ENCODE measurements around the gene JAG2. TPM values are rescaled to one million over a fixed set of nuclear protein-coding genes. Genes with fewer than 3 reads are reported as not detected.

JAG2 gene
- total RNA-seq, 4 donors from 2014 or later, result 5.0 to 19.0 (median 13.9) TPM

GRCh38 chr14:105208738-105209075 lies 40.1 kb upstream of the JAG2 start:
- Histone ChIP-seq H3K36me3 (peaks cover 25 to 50% (median 48%) of the 10 kb centered on the region in 4 donors), H3K27ac (replicated peaks in 1 of 4) (no peak overlapping the region), H3K4me3 (no peak overlapping the region), H3K27me3 (no peaks in the 10 kb centered on the region), H3K9me3 (no peaks in the 10 kb centered on the region), H3K4me1 (peaks cover 30 to 38% (median 34%) of the 10 kb centered on the region in 4 donors)
- TF ChIP-seq POLR2AphosphoS5 (IDR thresholded peaks at IDR 0.05) (no peak), EP300 (IDR thresholded peaks at IDR 0.05) (no peak), POLR2A (IDR thresholded peaks at IDR 0.05; ENCODE audit: low read depth) (no peak)
- TF ChIP-seq, protein P1, sequence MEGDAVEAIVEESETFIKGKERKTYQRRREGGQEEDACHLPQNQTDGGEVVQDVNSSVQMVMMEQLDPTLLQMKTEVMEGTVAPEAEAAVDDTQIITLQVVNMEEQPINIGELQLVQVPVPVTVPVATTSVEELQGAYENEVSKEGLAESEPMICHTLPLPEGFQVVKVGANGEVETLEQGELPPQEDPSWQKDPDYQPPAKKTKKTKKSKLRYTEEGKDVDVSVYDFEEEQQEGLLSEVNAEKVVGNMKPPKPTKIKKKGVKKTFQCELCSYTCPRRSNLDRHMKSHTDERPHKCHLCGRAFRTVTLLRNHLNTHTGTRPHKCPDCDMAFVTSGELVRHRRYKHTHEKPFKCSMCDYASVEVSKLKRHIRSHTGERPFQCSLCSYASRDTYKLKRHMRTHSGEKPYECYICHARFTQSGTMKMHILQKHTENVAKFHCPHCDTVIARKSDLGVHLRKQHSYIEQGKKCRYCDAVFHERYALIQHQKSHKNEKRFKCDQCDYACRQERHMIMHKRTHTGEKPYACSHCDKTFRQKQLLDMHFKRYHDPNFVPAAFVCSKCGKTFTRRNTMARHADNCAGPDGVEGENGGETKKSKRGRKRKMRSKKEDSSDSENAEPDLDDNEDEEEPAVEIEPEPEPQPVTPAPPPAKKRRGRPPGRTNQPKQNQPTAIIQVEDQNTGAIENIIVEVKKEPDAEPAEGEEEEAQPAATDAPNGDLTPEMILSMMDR (IDR thresholded peaks at IDR 0.05), result no peak
- no peak for DNase-seq (ENCODE audit: extremely low spot score)
- intact Hi-C loops (cut with DNase I), result no loop called here
- WGBS, result 85% methylated on average over 7 of the region's 12 CpGs

DNA sequence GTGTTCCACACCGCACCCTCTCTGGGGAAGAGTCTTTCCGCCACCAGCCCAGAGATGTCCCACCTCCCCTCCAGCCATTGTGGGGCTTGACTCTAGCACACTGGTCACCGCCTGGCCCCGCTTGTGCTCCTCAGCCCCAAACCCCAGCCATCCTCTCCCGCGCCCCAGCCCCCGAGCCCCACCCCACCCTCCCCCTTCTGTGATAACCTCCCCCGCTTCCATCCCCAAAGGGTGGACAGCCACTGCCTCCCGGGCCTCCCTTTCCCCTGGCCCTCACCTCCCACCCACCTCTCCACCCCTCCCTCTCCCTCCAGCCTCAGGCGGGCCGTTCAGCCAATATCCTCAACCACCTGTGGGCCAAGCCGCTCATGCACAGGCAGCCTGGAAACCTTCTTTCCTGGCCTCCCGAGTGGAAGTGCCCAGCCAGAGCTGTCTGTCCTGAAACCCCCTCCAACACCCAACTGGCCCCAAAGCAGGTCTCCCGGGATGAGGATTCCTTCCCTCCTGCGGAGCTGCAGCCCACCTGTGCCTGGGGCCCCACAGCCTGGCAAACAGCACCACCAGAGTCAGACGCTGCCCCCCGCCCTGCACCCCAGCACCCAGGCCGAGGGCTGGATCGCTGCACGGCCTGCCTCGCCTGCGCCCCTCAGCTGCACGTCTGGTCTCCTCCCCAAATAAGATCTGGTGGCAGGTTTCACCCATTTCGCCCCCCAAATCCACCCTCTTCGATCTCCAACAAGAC lies 39.6 kb upstream of the JAG2 start:
- TF ChIP-seq, protein P1 (IDR thresholded peaks at IDR 0.05), result no peak
- TF ChIP-seq POLR2AphosphoS5 (IDR thresholded peaks at IDR 0.05), result no peak
- TF ChIP-seq POLR2A (IDR thresholded peaks at IDR 0.05; ENCODE audit: low read depth), result no peak
- no peak for TF ChIP-seq EP300 (IDR thresholded peaks at IDR 0.05)
- Histone ChIP-seq H3K27ac (replicated peaks in 1 of 4) (no peak overlapping the region), H3K27me3 (no peaks in the 10 kb centered on the region), H3K9me3 (no peaks in the 10 kb centered on the region), H3K4me1 (peaks cover 35 to 42% (median 39%) of the 10 kb centered on the region in 4 donors), H3K4me3 (no peak overlapping the region), H3K36me3 (peaks cover 25 to 46% (median 43%) of the 10 kb centered on the region in 4 donors)
- WGBS, result 90% methylated on average over 19 of the region's 25 CpGs
- intact Hi-C loops (cut with DNase I), result no loop called here
- DNase-seq (ENCODE audit: extremely low spot score), result no peak

DNA sequence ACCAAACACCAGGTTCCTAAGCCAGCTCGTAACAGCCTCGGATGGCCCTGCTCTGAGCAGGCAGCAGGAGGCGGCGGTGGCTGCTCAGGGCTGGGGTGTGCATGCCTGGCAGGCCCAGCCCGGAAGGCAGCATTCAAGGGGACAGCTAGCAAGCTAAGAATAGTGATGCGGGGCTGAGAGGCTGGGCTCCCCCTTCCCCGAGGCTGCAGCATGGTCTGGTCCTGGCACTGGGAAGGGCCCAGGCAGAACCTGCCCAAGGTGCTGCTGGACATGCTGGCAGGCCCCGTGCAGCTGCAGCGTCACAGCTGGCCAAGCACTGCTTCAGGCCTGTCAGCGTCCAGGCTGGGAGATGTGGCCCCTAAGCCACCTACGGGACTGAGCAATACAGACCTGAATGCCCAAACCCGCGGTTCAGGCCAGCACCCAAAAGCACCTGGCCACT lies 38.9 kb upstream of the JAG2 start:
- DNase-seq (ENCODE audit: extremely low spot score), result no peak
- Histone ChIP-seq H3K4me3 (no peak overlapping the region), H3K27ac (replicated peaks in 1 of 4) (no peak overlapping the region), H3K27me3 (peaks cover 0 to 2% (median 0%) of the 10 kb centered on the region in 4 donors), H3K36me3 (peaks cover 25 to 39% (median 36%) of the 10 kb centered on the region in 4 donors), H3K9me3 (no peaks in the 10 kb centered on the region), H3K4me1 (peaks cover 42 to 49% (median 45%) of the 10 kb centered on the region in 4 donors)
- TF ChIP-seq EP300 (IDR thresholded peaks at IDR 0.05) (no peak), POLR2AphosphoS5 (IDR thresholded peaks at IDR 0.05) (no peak), POLR2A (IDR thresholded peaks at IDR 0.05; ENCODE audit: low read depth) (no peak)
- TF ChIP-seq, protein P1 (IDR thresholded peaks at IDR 0.05), result no peak
- intact Hi-C loops (cut with DNase I), result no loop called here
- 78% methylated on average over 4 of the region's 13 CpGs for WGBS

- Histone ChIP-seq H3K4me1 (peaks cover 48 to 55% (median 50%) of the 10 kb centered on the region in 4 donors), H3K27me3 (peaks cover 0 to 8% (median 0%) of the 10 kb centered on the region in 4 donors), H3K27ac (replicated peaks in 1 of 4) (no peak overlapping the region), H3K9me3 (no peaks in the 10 kb centered on the region), H3K36me3 (peaks cover 25 to 34% (median 30%) of the 10 kb centered on the region in 4 donors), H3K4me3 (no peak overlapping the region)
- no CpG with 5 or more reads among the region's 5 CpGs for WGBS
- no peak for TF ChIP-seq EP300 (IDR thresholded peaks at IDR 0.05)
- no peak for TF ChIP-seq POLR2AphosphoS5 (IDR thresholded peaks at IDR 0.05)
- no peak for TF ChIP-seq POLR2A (IDR thresholded peaks at IDR 0.05; ENCODE audit: low read depth)
- TF ChIP-seq, protein P1 (IDR thresholded peaks at IDR 0.05), result no peak
- intact Hi-C loops (cut with DNase I), result no loop called here
- no peak for DNase-seq (ENCODE audit: extremely low spot score)
Observed at GRCh38 chr14:105206873-105207272, 38.3 kb upstream of the JAG2 start.
